Spleen (tissue), 7 donors: ENCODE measurements around the gene SLC66A1.

Source experiments
- CTCF ChIP-seq, 11 experiments: fragments of 200-600 bp in 7 of 11; fragments of 450-650 bp in 4 of 11; sonication (generic) in 4 of 11; IDR thresholded peaks in 8 of 11; conservative IDR thresholded peaks in 3 of 11; 1 replicate in 7 of 11; 2 replicates in 4 of 11; pipeline versions ENCODE4 v1.4.0 to v1.8.0; 2016 to 2021; ENCODE audit warnings: antibody characterized with exemption in 11 of 11, inconsistent platforms in 4 of 11, mild to moderate bottlenecking in 1 of 11
- POLR2A ChIP-seq, 3 donors: fragments of 450-650 bp; IDR thresholded peaks; one replicate each; pipeline ENCODE4 v1.5.1; 2017; ENCODE audit warnings: antibody characterized with exemption in 3 of 3, mild to moderate bottlenecking in 1 of 3
- POLR2AphosphoS5 ChIP-seq, 3 donors: sonication (generic); formaldehyde crosslinking; IDR thresholded peaks; one replicate each; pipeline ENCODE4 v1.5.1; 2017; ENCODE audit warnings: antibody characterized with exemption in 3 of 3
- donor health status: DM: no; HTN: no; CAD: no; lungs with moderate emphysema.
- donor health status: DM: no; HTN: no; CAD: no.
- donor health status: DM: no; HTN: no; CAD: no.

DNA sequence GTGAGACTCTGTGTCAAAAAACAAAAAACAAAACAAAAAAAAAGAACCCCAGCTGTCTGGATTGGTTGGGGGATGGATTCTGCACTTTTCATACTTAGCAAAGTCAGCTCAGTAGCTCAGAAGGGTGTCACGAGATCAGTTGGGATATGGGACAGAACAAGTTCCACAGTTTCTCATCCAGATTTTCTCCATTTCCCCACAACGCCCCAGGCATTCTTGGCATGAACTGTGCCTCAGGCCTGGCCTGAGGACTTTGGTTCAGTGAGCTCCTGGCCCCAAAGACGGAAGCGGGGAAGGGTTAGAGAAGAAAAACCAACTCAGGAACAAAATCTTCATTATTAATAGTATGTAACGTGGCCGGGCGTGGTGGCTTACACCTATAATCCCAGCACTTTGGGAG, 2.1 kb upstream of the SLC66A1 start:
- TF ChIP-seq CTCF (IDR thresholded peaks at IDR 0.05 in 8 of 11, conservative IDR thresholded peaks at IDR 0.05 in 3 of 11) (no peak), POLR2A (IDR thresholded peaks at IDR 0.05) (no peak), POLR2AphosphoS5 (IDR thresholded peaks at IDR 0.05) (no peak)
